Prostate gland (tissue), 2 donors: ENCODE measurements around the gene NR1H2. TPM values are rescaled to one million over a fixed set of nuclear protein-coding genes. Genes with fewer than 3 reads are reported as not detected.

Source experiments
- DNase-seq: peaks from one replicate; pipeline ENCODE4 v3.0.0-alpha.2; 2019; ENCODE audit warnings: low spot score
- H3K27ac ChIP-seq, 2 donors: fragments of 200-600 bp; sonication (generic); 2 replicates each; pipeline ENCODE4 v1.5.1; 2017 to 2019
- H3K27me3 ChIP-seq: fragments of 200-600 bp; sonication (generic); replicated peaks from 2 replicates; pipeline ENCODE4 v1.5.1; 2019; ENCODE audit not compliant: insufficient read depth
- H3K36me3 ChIP-seq, 2 donors: fragments of 200-600 bp; sonication (generic); 1 replicate in 1 of 2; 2 replicates in 1 of 2; pipeline versions ENCODE4 v1.5.1 to v1.8.1; 2017 to 2019
- H3K4me1 ChIP-seq: fragments of 200-600 bp; sonication (generic); replicated peaks from 2 replicates; pipeline ENCODE4 v1.5.1; 2019
- H3K4me3 ChIP-seq, 2 donors: fragments of 200-600 bp; sonication (generic); 2 replicates each; pipeline ENCODE4 v1.5.1; 2017 to 2019
- H3K9me3 ChIP-seq: fragments of 200-600 bp; sonication (generic); 2 replicates; pipeline ENCODE4 v1.5.1; 2017
- CTCF ChIP-seq, 4 experiments: fragments of 200-600 bp in 2 of 4; fragments of 450-650 bp in 2 of 4; sonication (generic) in 2 of 4; IDR thresholded peaks; 1 replicate in 3 of 4; 2 replicates in 1 of 4; pipeline ENCODE4 v1.5.1; 2016 to 2019; ENCODE audit warnings: antibody characterized with exemption in 4 of 4, mild to moderate bottlenecking in 2 of 4, moderate library complexity in 2 of 4
- POLR2A ChIP-seq: fragments of 450-650 bp; IDR thresholded peaks from one replicate; pipeline ENCODE4 v1.6.1; 2016; ENCODE audit warnings: antibody characterized with exemption, mild to moderate bottlenecking
- POLR2AphosphoS5 ChIP-seq: sonication (generic); formaldehyde crosslinking; IDR thresholded peaks from one replicate; pipeline ENCODE4 v1.6.1; 2017; ENCODE audit warnings: antibody characterized with exemption
- WGBS: methylation state at CpG from one replicate; pipeline ENCODE4 v1.1.5; 2018; 5-methylcytosine and 5-hydroxymethylcytosine counted together
- intact Hi-C: fragments of 100-400 bp; cut with DNase I; formaldehyde crosslinking; loops from one replicate; pipeline ENCODE4 v1.14.2; 2022
- total RNA-seq, 2 donors: library from RNA; depleted of rRNA; stranded (reverse); fragments of >200 nt; gene quantifications; one replicate each; pipeline ENCODE4 v1.1.0, GENCODE V29; 2016

Gene NR1H2
- total RNA-seq, 2 donors from 2014 or later, result 110 to 129 TPM

GRCh38 chr19:50418176-50419021, 42.1 kb downstream of the NR1H2 start, which contains the start of gene SPIB:
SPIB (plus strand) TSS chr19:50418938; CDS start chr19:50418963, 25 bp downstream.
- Histone ChIP-seq H3K27ac (no peak within 1 kb of the TSS), H3K4me1 (no peaks in the 10 kb centered on the region), H3K27me3 (peaks cover 3% of the 10 kb centered on the region), H3K36me3 (no peaks in the 10 kb centered on the region), H3K9me3 (no peaks in the 10 kb centered on the region), H3K4me3 (no peak within 1 kb of the TSS)
- no peak for TF ChIP-seq POLR2A
- TF ChIP-seq POLR2AphosphoS5, result no peak
- no peak for TF ChIP-seq CTCF (IDR thresholded peaks at IDR 0.05)
- WGBS, result 28% methylated on average over 29 of the region's 34 CpGs
- no peak for DNase-seq
- intact Hi-C loops, result no loop called here

DNA sequence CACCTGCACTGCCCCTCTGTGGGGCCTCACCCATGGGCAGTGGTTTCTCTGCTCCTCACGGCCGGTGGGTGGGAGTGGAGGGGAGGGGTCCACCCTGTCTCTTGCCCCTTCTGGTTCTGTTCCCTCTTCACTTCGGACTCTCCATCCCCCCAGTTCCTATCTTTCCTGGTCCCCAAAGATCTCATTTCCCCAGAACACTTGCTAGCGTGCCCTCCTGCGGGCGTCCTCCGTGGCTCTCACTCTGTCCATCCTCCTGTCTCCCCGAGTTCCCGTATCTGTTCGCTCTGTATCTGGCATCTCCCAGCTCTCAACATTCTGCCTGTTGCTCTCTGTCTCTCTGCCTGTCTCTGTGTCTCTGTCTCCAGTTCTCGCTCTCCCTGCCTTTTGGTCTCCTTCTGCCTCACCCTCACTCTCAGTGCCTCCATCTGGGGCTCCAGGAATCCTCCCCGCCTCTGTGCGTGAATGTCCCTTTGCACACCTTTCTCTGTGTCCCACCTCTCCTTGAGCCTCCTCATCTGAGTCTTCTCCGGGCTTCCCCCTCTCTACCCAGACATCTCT, 42.8 kb downstream of the NR1H2 start:
- no peak for DNase-seq
- Histone ChIP-seq H3K4me3 (no peak overlapping the region), H3K36me3 (no peaks in the 10 kb centered on the region), H3K4me1 (no peaks in the 10 kb centered on the region), H3K27ac (no peak overlapping the region), H3K9me3 (no peaks in the 10 kb centered on the region), H3K27me3 (peaks cover 3% of the 10 kb centered on the region)
- 10% methylated on average over 14 of the region's 14 CpGs for whole genome bisulfite sequencing
- TF ChIP-seq CTCF (IDR thresholded peaks at IDR 0.05) (no peak), POLR2A (no peak), POLR2AphosphoS5 (no peak)
- intact Hi-C loops, result no loop called here

DNA sequence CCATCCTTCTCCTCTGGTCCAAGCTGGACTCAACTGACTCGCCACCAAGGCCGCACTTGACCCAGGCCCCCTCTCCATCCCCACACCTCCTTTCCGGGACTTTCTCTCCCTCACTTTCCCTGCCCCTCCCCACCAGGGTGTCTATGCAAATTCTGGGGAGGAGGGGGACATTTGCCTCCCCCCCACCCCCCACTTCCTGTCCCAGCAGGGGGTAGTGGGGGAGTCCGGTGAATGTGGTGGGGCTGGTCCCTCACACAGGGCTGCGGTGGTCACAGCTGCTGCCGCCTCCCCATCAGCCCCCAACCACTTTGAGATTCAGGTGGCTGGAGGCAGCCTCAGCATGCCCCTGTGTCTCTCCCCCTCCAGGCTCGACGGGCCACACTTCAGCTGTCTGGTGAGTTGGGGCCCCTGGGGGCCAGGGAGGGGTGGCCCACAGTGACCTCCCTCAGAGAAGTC, 43.4 kb downstream of the NR1H2 start:
- Histone ChIP-seq H3K27ac (no peak overlapping the region), H3K9me3 (no peaks in the 10 kb centered on the region), H3K4me1 (no peaks in the 10 kb centered on the region), H3K4me3 (no peak overlapping the region), H3K36me3 (no peaks in the 10 kb centered on the region), H3K27me3 (peaks cover 3% of the 10 kb centered on the region)
- TF ChIP-seq POLR2A (no peak), CTCF (IDR thresholded peaks at IDR 0.05) (no peak), POLR2AphosphoS5 (no peak)
- no peak for DNase-seq
- intact Hi-C loops, result no loop called here
- 29% methylated on average over 8 of the region's 8 CpGs for WGBS

GRCh38 chr19:50420127-50420526, 43.9 kb downstream of the NR1H2 start:
- Histone ChIP-seq H3K27ac (no peak overlapping the region), H3K9me3 (no peaks in the 10 kb centered on the region), H3K27me3 (peaks cover 3% of the 10 kb centered on the region), H3K4me3 (no peak overlapping the region), H3K36me3 (no peaks in the 10 kb centered on the region), H3K4me1 (no peaks in the 10 kb centered on the region)
- intact Hi-C loops, result no loop called here
- no peak for DNase-seq
- TF ChIP-seq POLR2A (no peak), POLR2AphosphoS5 (no peak), CTCF (IDR thresholded peaks at IDR 0.05) (no peak)
- WGBS, result 58% methylated on average over 3 of the region's 3 CpGs
